Osteoblast (primary cell): Measurements from ENCODE around the gene VMP1. TPM values are rescaled to one million over a fixed set of nuclear protein-coding genes. Genes with fewer than 3 reads are reported as not detected.
"Not testable (repeated sequence)": the region's sequence is repeated elsewhere in the genome, so short reads cannot be mapped to it uniquely, and the experiment has no call there.

ENCODE experiments used
- DNase-seq: peaks from one replicate; pipeline ENCODE4 v3.0.0; 2011; ENCODE audit warnings: low spot score, mixed read lengths; ENCODE audit not compliant: insufficient read length; ENCODE audit errors: missing footprints
- H2AFZ ChIP-seq: 2 replicates; pipeline ENCODE4 v1.6.0; 2011; ENCODE audit warnings: mild to moderate bottlenecking, low read length
- H3K27ac ChIP-seq: 2 replicates; pipeline ENCODE4 v1.5.1; 2011; ENCODE audit warnings: mild to moderate bottlenecking, low read depth, low read length, moderate library complexity
- H3K27me3 ChIP-seq: 2 replicates; pipeline ENCODE4 v1.6.0; 2012; ENCODE audit warnings: mild to moderate bottlenecking, control low read depth, inconsistent platforms, low read length, moderate library complexity; ENCODE audit not compliant: insufficient read depth
- H3K36me3 ChIP-seq: 2 replicates; pipeline ENCODE4 v1.5.1; 2011; ENCODE audit warnings: mild to moderate bottlenecking, low read length, control low read depth, moderate library complexity; ENCODE audit not compliant: insufficient read depth
- H3K4me1 ChIP-seq: 2 replicates; pipeline ENCODE4 v1.5.1; 2011; ENCODE audit warnings: mild to moderate bottlenecking, low read length, control low read depth, moderate library complexity; ENCODE audit not compliant: insufficient read depth
- H3K4me2 ChIP-seq: 2 replicates; pipeline ENCODE4 v1.6.0; 2011; ENCODE audit warnings: mild to moderate bottlenecking, low read length; ENCODE audit not compliant: insufficient read depth
- H3K4me3 ChIP-seq: fragments of 200-600 bp; sonication (generic); 3 replicates; pipeline ENCODE4 v1.5.1; 2012; ENCODE audit warnings: mild to moderate bottlenecking, low read length, inconsistent platforms; ENCODE audit not compliant: insufficient read depth
- H3K79me2 ChIP-seq: 2 replicates; pipeline ENCODE4 v1.6.0; 2012; ENCODE audit warnings: mild to moderate bottlenecking, low read length, control low read depth, inconsistent platforms; ENCODE audit not compliant: insufficient read depth
- H3K9me3 ChIP-seq: 2 replicates; pipeline ENCODE4 v1.5.1; 2011; ENCODE audit warnings: low read depth, low read length, control low read depth
- H4K20me1 ChIP-seq: 2 replicates; pipeline ENCODE4 v1.6.0; 2012; ENCODE audit warnings: mild to moderate bottlenecking, low read length, control low read depth; ENCODE audit not compliant: insufficient read depth
- CTCF ChIP-seq: IDR thresholded peaks from 2 replicates; pipeline ENCODE4 v1.5.1; 2011; ENCODE audit warnings: mild to moderate bottlenecking, low read depth, low read length, moderate library complexity; ENCODE audit errors: extremely low read depth
- total RNA-seq: library from RNA; depleted of rRNA; stranded (reverse); fragments of >200 nt; gene quantifications from 2 replicates; pipeline ENCODE4 v1.2.3, GENCODE V29; 2012

The VMP1 gene
- total RNA-seq, 1 donor = 415 TPM

GRCh38 chr17:59863616-59864015 is 156.2 kb downstream of the VMP1 start:
- H3K4me1 ChIP-seq = no peaks in the 10 kb centered on the region
- no peak for TF ChIP-seq CTCF
- no peak overlapping the region for H3K4me3 ChIP-seq
- no peaks in the 10 kb centered on the region for H4K20me1 ChIP-seq
- no peaks in the 10 kb centered on the region for H3K9me3 ChIP-seq
- no peaks in the 10 kb centered on the region for H3K79me2 ChIP-seq
- H3K27ac ChIP-seq = no peak overlapping the region
- DNase-seq = no peak
- no peak overlapping the region for H2AFZ ChIP-seq
- H3K36me3 ChIP-seq = no peaks in the 10 kb centered on the region
- H3K27me3 ChIP-seq = no peaks in the 10 kb centered on the region
- no peak overlapping the region for H3K4me2 ChIP-seq

- Histone ChIP-seq H3K36me3 (no peaks in the 10 kb centered on the region), H3K27me3 (no peaks in the 10 kb centered on the region), H4K20me1 (no peaks in the 10 kb centered on the region), H3K4me1 (no peaks in the 10 kb centered on the region), H3K4me3 (no peak overlapping the region), H3K79me2 (no peaks in the 10 kb centered on the region), H3K27ac (no peak overlapping the region), H2AFZ (no peak overlapping the region), H3K9me3 (no peaks in the 10 kb centered on the region), H3K4me2 (no peak overlapping the region)
- TF ChIP-seq CTCF = no peak
- no peak for DNase-seq
Measured at GRCh38 chr17:59869941-59870218, 162.4 kb downstream of the VMP1 start.

GRCh38 chr17:59870482-59870881 is 163.0 kb downstream of the VMP1 start:
- H3K79me2 ChIP-seq = no peaks in the 10 kb centered on the region
- H3K36me3 ChIP-seq = no peaks in the 10 kb centered on the region
- H3K4me2 ChIP-seq = no peak overlapping the region
- DNase-seq = no peak
- no peaks in the 10 kb centered on the region for H3K9me3 ChIP-seq
- no peaks in the 10 kb centered on the region for H3K4me1 ChIP-seq
- no peak overlapping the region for H3K27ac ChIP-seq
- no peak overlapping the region for H2AFZ ChIP-seq
- TF ChIP-seq CTCF = no peak
- H3K4me3 ChIP-seq = no peak overlapping the region
- H4K20me1 ChIP-seq = no peaks in the 10 kb centered on the region
- H3K27me3 ChIP-seq = no peaks in the 10 kb centered on the region

GRCh38 chr17:59872351-59872750 is 164.9 kb downstream of the VMP1 start:
- TF ChIP-seq CTCF = no peak
- H3K4me3 ChIP-seq = no peak overlapping the region
- no peak overlapping the region for H3K4me2 ChIP-seq
- no peaks in the 10 kb centered on the region for H3K79me2 ChIP-seq
- no peaks in the 10 kb centered on the region for H3K9me3 ChIP-seq
- H3K36me3 ChIP-seq = no peaks in the 10 kb centered on the region
- H4K20me1 ChIP-seq = no peaks in the 10 kb centered on the region
- no peak overlapping the region for H2AFZ ChIP-seq
- no peak overlapping the region for H3K27ac ChIP-seq
- DNase-seq = no peak
- no peaks in the 10 kb centered on the region for H3K27me3 ChIP-seq
- H3K4me1 ChIP-seq = no peaks in the 10 kb centered on the region

- not testable (repeated sequence) for H2AFZ ChIP-seq, H3K9me3 ChIP-seq, H3K36me3 ChIP-seq
Measured at GRCh38 chr17:59873414-59873813, 166.0 kb downstream of the VMP1 start.

More at GRCh38 chr17:59873414-59873813, 166.0 kb downstream of the VMP1 start:
- not testable (repeated sequence) for H3K79me2 ChIP-seq, H3K27me3 ChIP-seq, H3K27ac ChIP-seq, H3K4me3 ChIP-seq, DNase-seq, H3K4me2 ChIP-seq, H3K4me1 ChIP-seq, H4K20me1 ChIP-seq
